Parathyroid adenoma (tissue), 2 donors: ENCODE data around the gene ABCC8.

Experiments used
- H2AFZ ChIP-seq: fragments of 300-600 bp; sonication (generic); one replicate; pipeline ENCODE4 v1.7.0; 2017; ENCODE audit warnings: antibody characterized with exemption, mild to moderate bottlenecking
- H3K27ac ChIP-seq: fragments of 300-600 bp; sonication (generic); one replicate; pipeline ENCODE4 v1.7.0; 2017
- H3K27me3 ChIP-seq: fragments of 300-600 bp; sonication (generic); one replicate; pipeline ENCODE4 v1.7.0; 2017; ENCODE audit warnings: low read length; ENCODE audit not compliant: control insufficient read depth, insufficient read depth
- H3K36me3 ChIP-seq: fragments of 300-600 bp; sonication (generic); one replicate; pipeline ENCODE4 v1.7.0; 2017; ENCODE audit warnings: low read length; ENCODE audit not compliant: control insufficient read depth, insufficient read depth
- H3K4me1 ChIP-seq: fragments of 300-600 bp; sonication (generic); one replicate; pipeline ENCODE4 v1.7.0; 2017; ENCODE audit warnings: control low read depth
- H3K4me2 ChIP-seq: fragments of 300-600 bp; sonication (generic); one replicate; pipeline ENCODE4 v1.7.0; 2017; ENCODE audit warnings: low read length
- H3K4me3 ChIP-seq: fragments of 300-600 bp; sonication (generic); one replicate; pipeline ENCODE4 v1.7.0; 2017; ENCODE audit warnings: low read depth, low read length
- H3K79me2 ChIP-seq: fragments of 300-600 bp; sonication (generic); one replicate; pipeline ENCODE4 v1.7.0; 2017; ENCODE audit warnings: control low read depth
- H3K9ac ChIP-seq: fragments of 300-600 bp; sonication (generic); one replicate; pipeline ENCODE4 v1.7.0; 2017; ENCODE audit warnings: mild to moderate bottlenecking
- H3K9me3 ChIP-seq: fragments of 300-600 bp; sonication (generic); one replicate; pipeline ENCODE4 v1.7.0; 2017; ENCODE audit warnings: low read length; ENCODE audit not compliant: control insufficient read depth
- TF ChIP-seq, protein P1 (sequence below): fragments of 300-600 bp; sonication (generic); IDR thresholded peaks from one replicate; pipeline ENCODE4 v1.7.0; 2017; ENCODE audit warnings: antibody characterized with exemption, mild to moderate bottlenecking
- donor health status: primary hyperparathyroidism.

Gene ABCC8

DNA sequence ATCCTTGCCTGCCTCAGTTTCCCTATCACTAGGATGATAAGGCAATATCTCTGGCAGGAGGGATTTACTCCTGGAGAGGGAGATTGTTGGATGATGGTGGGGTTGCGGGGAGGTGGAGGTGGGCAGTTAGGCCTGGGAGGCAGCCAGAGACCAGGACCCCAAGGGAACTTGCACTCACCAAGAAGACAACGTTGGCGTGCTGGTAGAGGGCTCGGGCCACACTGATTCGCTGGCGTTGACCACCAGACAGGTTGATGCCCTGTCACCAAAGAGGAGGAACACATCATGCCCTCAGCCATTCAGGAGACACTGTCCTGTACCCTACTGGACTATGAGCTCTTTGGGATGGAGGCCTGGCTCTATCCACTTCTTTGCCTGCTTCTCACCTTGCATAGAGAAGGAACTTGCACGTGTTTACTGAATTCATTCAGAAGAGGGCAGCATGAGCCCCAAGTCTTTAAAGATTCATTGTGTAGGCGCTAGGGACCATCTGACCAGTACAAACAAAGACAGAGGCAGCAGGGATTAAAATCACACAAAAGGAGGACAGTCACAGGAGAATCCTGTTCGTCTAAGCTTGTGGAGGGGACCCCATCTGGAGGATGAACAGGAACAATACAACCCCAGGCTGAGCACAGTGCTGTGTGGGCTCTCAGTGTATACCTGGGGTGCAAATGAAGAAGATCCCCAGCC lies 64.0 kb downstream of the ABCC8 start:
- H3K4me3 ChIP-seq = no peak overlapping the region
- H3K27me3 ChIP-seq = no peaks in the 10 kb centered on the region
- H3K36me3 ChIP-seq = no peaks in the 10 kb centered on the region
- H3K9ac ChIP-seq = no peak overlapping the region
- H3K79me2 ChIP-seq = no peaks in the 10 kb centered on the region
- no peaks in the 10 kb centered on the region for H3K9me3 ChIP-seq
- H3K4me2 ChIP-seq = no peak overlapping the region
- H3K4me1 ChIP-seq = no peaks in the 10 kb centered on the region
- no peak overlapping the region for H3K27ac ChIP-seq
- TF ChIP-seq, protein P1, sequence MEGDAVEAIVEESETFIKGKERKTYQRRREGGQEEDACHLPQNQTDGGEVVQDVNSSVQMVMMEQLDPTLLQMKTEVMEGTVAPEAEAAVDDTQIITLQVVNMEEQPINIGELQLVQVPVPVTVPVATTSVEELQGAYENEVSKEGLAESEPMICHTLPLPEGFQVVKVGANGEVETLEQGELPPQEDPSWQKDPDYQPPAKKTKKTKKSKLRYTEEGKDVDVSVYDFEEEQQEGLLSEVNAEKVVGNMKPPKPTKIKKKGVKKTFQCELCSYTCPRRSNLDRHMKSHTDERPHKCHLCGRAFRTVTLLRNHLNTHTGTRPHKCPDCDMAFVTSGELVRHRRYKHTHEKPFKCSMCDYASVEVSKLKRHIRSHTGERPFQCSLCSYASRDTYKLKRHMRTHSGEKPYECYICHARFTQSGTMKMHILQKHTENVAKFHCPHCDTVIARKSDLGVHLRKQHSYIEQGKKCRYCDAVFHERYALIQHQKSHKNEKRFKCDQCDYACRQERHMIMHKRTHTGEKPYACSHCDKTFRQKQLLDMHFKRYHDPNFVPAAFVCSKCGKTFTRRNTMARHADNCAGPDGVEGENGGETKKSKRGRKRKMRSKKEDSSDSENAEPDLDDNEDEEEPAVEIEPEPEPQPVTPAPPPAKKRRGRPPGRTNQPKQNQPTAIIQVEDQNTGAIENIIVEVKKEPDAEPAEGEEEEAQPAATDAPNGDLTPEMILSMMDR = no peak
- H2AFZ ChIP-seq = no peak overlapping the region

- no peaks in the 10 kb centered on the region for H3K4me1 ChIP-seq
- H3K36me3 ChIP-seq = no peaks in the 10 kb centered on the region
- no peak overlapping the region for H2AFZ ChIP-seq
- H3K9ac ChIP-seq = no peak overlapping the region
- H3K9me3 ChIP-seq = no peaks in the 10 kb centered on the region
- H3K79me2 ChIP-seq = no peaks in the 10 kb centered on the region
- no peak overlapping the region for H3K27ac ChIP-seq
- no peak overlapping the region for H3K4me2 ChIP-seq
- TF ChIP-seq, protein P1 = no peak
- no peak overlapping the region for H3K4me3 ChIP-seq
- H3K27me3 ChIP-seq = no peaks in the 10 kb centered on the region
Measured at GRCh38 chr11:17411418-17411817, 65.2 kb downstream of the ABCC8 start.

- H3K9ac ChIP-seq = no peak overlapping the region
- no peaks in the 10 kb centered on the region for H3K36me3 ChIP-seq
- H3K4me1 ChIP-seq = no peaks in the 10 kb centered on the region
- H3K27me3 ChIP-seq = no peaks in the 10 kb centered on the region
- no peaks in the 10 kb centered on the region for H3K79me2 ChIP-seq
- H2AFZ ChIP-seq = no peak overlapping the region
- no peak overlapping the region for H3K4me2 ChIP-seq
- no peak overlapping the region for H3K4me3 ChIP-seq
- TF ChIP-seq, protein P1 = no peak
- no peaks in the 10 kb centered on the region for H3K9me3 ChIP-seq
- H3K27ac ChIP-seq = no peak overlapping the region
Measured at GRCh38 chr11:17410606-17411379, 65.9 kb downstream of the ABCC8 start.

GRCh38 chr11:17408641-17409040 lies 68.0 kb downstream of the ABCC8 start:
- H3K9ac ChIP-seq = no peak overlapping the region
- no peaks in the 10 kb centered on the region for H3K36me3 ChIP-seq
- H3K9me3 ChIP-seq = no peaks in the 10 kb centered on the region
- no peak overlapping the region for H3K27ac ChIP-seq
- no peak overlapping the region for H2AFZ ChIP-seq
- H3K4me1 ChIP-seq = no peaks in the 10 kb centered on the region
- no peak overlapping the region for H3K4me2 ChIP-seq
- H3K79me2 ChIP-seq = no peaks in the 10 kb centered on the region
- H3K27me3 ChIP-seq = no peaks in the 10 kb centered on the region
- no peak overlapping the region for H3K4me3 ChIP-seq
- TF ChIP-seq, protein P1 = no peak
